HEK293T (cell line): ENCODE data around the gene PRG2.

Source experiments
- BHLHE40 ChIP-seq: fragments of 450-650 bp; IDR thresholded peaks from 2 replicates; pipeline ENCODE4 v1.6.1; 2016; ENCODE audit warnings: mild to moderate bottlenecking, moderate library complexity, borderline replicate concordance
- CTBP1 ChIP-seq: fragments of 450-650 bp; IDR thresholded peaks from 2 replicates; pipeline ENCODE4 v1.6.1; 2016; ENCODE audit warnings: borderline replicate concordance
- FOXA1 ChIP-seq: fragments of 450-650 bp; IDR thresholded peaks from 2 replicates; pipeline ENCODE4 v1.6.1; 2016; ENCODE audit warnings: mild to moderate bottlenecking
- FOXM1 ChIP-seq: fragments of 450-650 bp; IDR thresholded peaks from 2 replicates; pipeline ENCODE4 v1.6.1; 2017; ENCODE audit warnings: mild to moderate bottlenecking, borderline replicate concordance
- L3MBTL2 ChIP-seq: fragments of 450-650 bp; conservative IDR thresholded peaks from 2 replicates; pipeline ENCODE4 v1.6.1; 2016; ENCODE audit warnings: mild to moderate bottlenecking
- PKNOX1 ChIP-seq: fragments of 450-650 bp; IDR thresholded peaks from 2 replicates; pipeline ENCODE4 v1.6.1; 2016
- SP1 ChIP-seq: fragments of 450-650 bp; IDR thresholded peaks from 2 replicates; pipeline ENCODE4 v1.6.1; 2017
- TARDBP ChIP-seq: fragments of 450-650 bp; IDR thresholded peaks from 2 replicates; pipeline ENCODE4 v1.6.1; 2016
- ZNF384 ChIP-seq: fragments of 450-650 bp; IDR thresholded peaks from 2 replicates; pipeline ENCODE4 v1.6.1; 2016

- no peak for TF ChIP-seq FOXA1
- no peak for TF ChIP-seq TARDBP
- no peak for TF ChIP-seq FOXM1
- TF ChIP-seq L3MBTL2 = no peak
- TF ChIP-seq BHLHE40 = no peak
- TF ChIP-seq PKNOX1 = no peak
- TF ChIP-seq ZNF384 = no peak
- TF ChIP-seq SP1 = no peak
- TF ChIP-seq CTBP1 = no peak
Measured at GRCh38 chr11:57421066-57421465, 30.6 kb upstream of the PRG2 start.
